Limb (tissue), 2 donors: ENCODE results near the gene PAPPA.

Experiments
- DNase-seq, 2 donors: peaks; one replicate each; pipeline ENCODE4 v3.0.0-alpha.2; 2016; ENCODE audit errors: extremely low spot score in 2 of 2

Gene PAPPA

DNA sequence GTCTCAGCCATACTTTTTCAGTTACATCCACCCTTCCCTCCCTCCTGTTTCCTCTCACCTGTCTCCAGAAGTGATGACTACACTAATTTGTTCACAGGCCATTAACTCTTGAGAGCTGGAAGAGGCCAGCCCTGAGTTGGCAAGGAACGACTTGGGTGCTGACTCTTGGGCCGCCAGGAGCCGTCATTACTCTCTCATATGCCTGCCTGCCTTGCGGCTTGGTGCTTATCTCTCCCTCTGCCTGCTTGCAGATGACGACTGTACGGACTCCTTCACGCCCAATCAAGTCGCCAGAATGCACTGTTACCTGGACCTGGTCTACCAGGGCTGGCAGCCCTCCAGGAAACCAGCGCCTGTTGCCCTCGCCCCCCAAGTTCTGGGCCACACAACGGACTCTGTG, 66.1 kb downstream of the PAPPA start:
- no peak for DNase-seq

- DNase-seq = no peak
Measured at GRCh38 chr9:116223926-116224325, 70.3 kb downstream of the PAPPA start.

GRCh38 chr9:116230051-116230632, 76.6 kb downstream of the PAPPA start:
- peak in 1 of 2 donors; percentile 10 for DNase-seq

GRCh38 chr9:116232424-116233159, 79.0 kb downstream of the PAPPA start:
- no peak for DNase-seq

GRCh38 chr9:116233160-116233530, 79.6 kb downstream of the PAPPA start:
- no peak for DNase-seq

- no peak for DNase-seq
Measured at GRCh38 chr9:116234081-116234480, 80.5 kb downstream of the PAPPA start.

- no peak for DNase-seq
Measured at GRCh38 chr9:116236979-116237378, 83.4 kb downstream of the PAPPA start.

GRCh38 chr9:116237456-116237855, 83.9 kb downstream of the PAPPA start:
- DNase-seq = no peak

DNA sequence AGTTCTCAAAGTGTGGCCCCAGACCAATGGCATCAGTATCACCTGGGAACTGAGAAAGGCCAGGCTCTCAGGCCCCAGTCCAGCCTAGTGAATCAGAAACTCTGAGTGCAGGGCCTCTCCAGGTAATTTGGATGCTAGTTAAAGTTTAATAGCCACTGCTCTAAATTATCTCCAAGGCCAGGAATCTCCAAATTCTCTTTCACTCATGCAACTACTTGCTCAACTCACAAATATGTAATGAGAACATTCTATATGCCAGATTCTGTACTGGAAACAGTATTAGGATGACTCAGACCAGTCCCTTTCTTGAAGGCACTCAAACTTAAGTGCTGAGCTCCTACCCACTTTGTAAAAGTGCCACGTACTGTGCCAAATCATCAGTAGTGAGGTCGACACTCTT, 84.6 kb downstream of the PAPPA start:
- DNase-seq = no peak

- no peak for DNase-seq
Measured at GRCh38 chr9:116238776-116239340, 85.3 kb downstream of the PAPPA start.

- no peak for DNase-seq
Measured at GRCh38 chr9:116243708-116244107, 90.1 kb downstream of the PAPPA start.

GRCh38 chr9:116247284-116247683, 93.7 kb downstream of the PAPPA start:
- DNase-seq = no peak

GRCh38 chr9:116247791-116248374, 94.3 kb downstream of the PAPPA start:
- DNase-seq = no peak

GRCh38 chr9:116250891-116251290, 97.3 kb downstream of the PAPPA start:
- DNase-seq = no peak

- no peak for DNase-seq
Measured at GRCh38 chr9:116251366-116251765, 97.8 kb downstream of the PAPPA start.

GRCh38 chr9:116260531-116260930, 106.9 kb downstream of the PAPPA start:
- no peak for DNase-seq

- no peak for DNase-seq
Measured at GRCh38 chr9:116262448-116262847, 108.9 kb downstream of the PAPPA start.

- DNase-seq = no peak
Measured at GRCh38 chr9:116264361-116264760, 110.8 kb downstream of the PAPPA start.

- DNase-seq = no peak
Measured at GRCh38 chr9:116267021-116267420, 113.4 kb downstream of the PAPPA start.

GRCh38 chr9:116269250-116269649, 115.7 kb downstream of the PAPPA start:
- no peak for DNase-seq

DNA sequence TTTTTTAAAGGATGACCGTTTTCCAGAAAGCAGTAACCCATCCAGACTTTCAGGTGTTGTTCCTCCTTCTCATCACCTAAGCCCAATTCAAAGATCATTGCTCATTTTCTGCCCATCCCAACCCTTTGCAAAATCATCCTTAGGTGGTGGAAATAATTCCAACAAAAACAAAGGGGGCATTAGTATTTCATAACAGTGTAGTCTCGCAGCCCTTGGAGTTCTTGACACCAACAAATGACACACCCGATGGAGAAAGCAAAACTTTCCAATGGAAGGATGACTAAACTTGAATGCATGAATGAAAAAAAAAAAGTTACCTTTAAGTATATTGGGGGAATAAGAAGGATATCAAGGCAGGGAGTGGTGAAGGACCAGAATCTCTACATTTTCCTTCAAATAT, 117.0 kb downstream of the PAPPA start:
- no peak for DNase-seq

DNA sequence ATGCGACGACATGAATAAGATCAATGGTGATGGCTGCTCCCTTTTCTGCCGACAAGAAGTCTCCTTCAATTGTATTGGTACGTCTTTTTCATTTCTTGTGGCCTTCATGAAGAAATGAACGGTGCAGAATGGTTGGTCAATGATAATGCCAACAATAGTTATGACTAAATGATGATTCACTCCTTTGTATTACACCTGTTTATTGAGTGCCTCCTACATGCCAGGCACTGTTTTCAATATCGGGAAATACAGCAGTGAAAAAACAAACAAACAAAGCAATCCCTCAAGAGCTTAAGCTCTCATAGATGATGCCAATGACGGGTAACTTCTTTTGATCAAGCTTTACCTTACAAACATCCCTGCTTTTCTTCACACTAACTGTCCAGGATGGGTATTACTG, 117.7 kb downstream of the PAPPA start:
- no peak for DNase-seq

- no peak for DNase-seq
Measured at GRCh38 chr9:116271991-116272390, 118.4 kb downstream of the PAPPA start.
